CD8-positive, alpha-beta memory T cell (primary cell): ENCODE results near the gene TDRD9. TPM values are rescaled to one million over a fixed set of nuclear protein-coding genes. Genes with fewer than 3 reads are reported as not detected.

Source experiments
- CTCF ChIA-PET: fragments of 350-600 bp; sonication (Branson Sonifier 250); formaldehyde crosslinking; loops from one replicate; lab custom pipeline; 2021; ENCODE audit warnings: antibody characterized with exemption; lab: Charles Lee
- POLR2A ChIA-PET: fragments of 350-600 bp; sonication (Branson Sonifier 250); formaldehyde crosslinking; loops from one replicate; lab custom pipeline; 2021; ENCODE audit warnings: antibody characterized with exemption; lab: Charles Lee
- DNase-seq, 5 donors: peaks; one replicate each; pipeline versions ENCODE4 v3.0.0 to v3.0.0-alpha.2; 2020 to 2022; ENCODE audit warnings: mixed read lengths in 1 of 5
- H3K27ac ChIP-seq: one replicate; pipeline ENCODE4 v1.7.0; 2013; ENCODE audit warnings: low read depth, mild to moderate bottlenecking, low read length, moderate library complexity
- H3K27me3 ChIP-seq: 2 replicates; pipeline ENCODE4 v1.7.0; 2013; ENCODE audit warnings: low read length, mild to moderate bottlenecking; ENCODE audit not compliant: insufficient read depth, poor library complexity, severe bottlenecking
- H3K36me3 ChIP-seq: 2 replicates; pipeline ENCODE4 v1.7.0; 2013; ENCODE audit warnings: mild to moderate bottlenecking, low read length, moderate library complexity; ENCODE audit not compliant: insufficient read depth
- H3K4me1 ChIP-seq: 2 replicates; pipeline ENCODE4 v1.7.0; 2013; ENCODE audit warnings: mild to moderate bottlenecking, low read length, moderate library complexity; ENCODE audit not compliant: insufficient read depth
- H3K4me3 ChIP-seq: 2 replicates; pipeline ENCODE4 v1.7.0; 2013; ENCODE audit warnings: mild to moderate bottlenecking, low read length
- H3K9me3 ChIP-seq: 2 replicates; pipeline ENCODE4 v1.7.0; 2013; ENCODE audit warnings: mild to moderate bottlenecking, low read length
- H3K27ac Mint-ChIP-seq, 8 donors: one replicate each; pipeline ENCODE4 v1.8.0; 2020 to 2021; ENCODE audit warnings: mixed read lengths in 8 of 8, mild to moderate bottlenecking in 6 of 8, inconsistent platforms in 3 of 8, moderate library complexity in 3 of 8
- H3K27me3 Mint-ChIP-seq, 2 donors: one replicate each; pipeline ENCODE4 v1.8.0; 2020 to 2021; ENCODE audit warnings: mixed read lengths in 2 of 2, mild to moderate bottlenecking in 1 of 2, moderate library complexity in 1 of 2
- H3K36me3 Mint-ChIP-seq, 3 donors: one replicate each; pipeline ENCODE4 v1.8.0; 2020 to 2021; ENCODE audit warnings: mixed read lengths in 3 of 3, inconsistent platforms in 1 of 3, mild to moderate bottlenecking in 1 of 3
- H3K4me1 Mint-ChIP-seq, 3 donors: one replicate each; pipeline ENCODE4 v1.8.0; 2020 to 2021; ENCODE audit warnings: mixed read lengths in 3 of 3, inconsistent platforms in 1 of 3, mild to moderate bottlenecking in 1 of 3
- H3K4me3 Mint-ChIP-seq, 7 donors: one replicate each; pipeline ENCODE4 v1.8.0; 2020 to 2021; ENCODE audit warnings: mixed read lengths in 7 of 7, mild to moderate bottlenecking in 6 of 7, moderate library complexity in 4 of 7, inconsistent platforms in 2 of 7
- H3K9me3 Mint-ChIP-seq, 5 donors: one replicate each; pipeline ENCODE4 v1.8.0; 2020 to 2022; ENCODE audit warnings: mixed read lengths in 5 of 5, mild to moderate bottlenecking in 3 of 5, moderate library complexity in 2 of 5, inconsistent platforms in 1 of 5
- polyA plus RNA-seq: library from polyadenylated mRNA; unstranded; fragments of 300-500 nt; fragmentation: Illumina TruSeq; gene quantifications from one replicate; pipeline ENCODE4 v1.2.3, GENCODE V29; 2021
- total RNA-seq, 2 experiments: library from RNA; stranded (reverse); gene quantifications; one replicate each; pipeline ENCODE4 v1.2.3, GENCODE V29; 2021

TDRD9 gene
- total and polyA plus RNA-seq, 3 experiments from 2014 or later = 0.44 to 1.3 (median 0.46) TPM

GRCh38 chr14:104091927-104092771 lies 163.9 kb downstream of the TDRD9 start:
- Mint-ChIP-seq H3K27ac (no peak overlapping the region), H3K27me3 (peaks cover 2 to 10% of the 10 kb centered on the region in 2 donors), H3K4me3 (no peak overlapping the region), H3K9me3 (no peaks in the 10 kb centered on the region), H3K4me1 (peaks cover 5 to 6% (median 5%) of the 10 kb centered on the region in 3 donors), H3K36me3 (no peaks in the 10 kb centered on the region)
- POLR2A ChIA-PET = no interaction called here
- no peaks in the 10 kb centered on the region for H3K27me3 ChIP-seq
- no peaks in the 10 kb centered on the region for H3K9me3 ChIP-seq
- CTCF ChIA-PET = no interaction called here
- no peaks in the 10 kb centered on the region for H3K36me3 ChIP-seq
- H3K4me3 ChIP-seq = no peak overlapping the region
- no peaks in the 10 kb centered on the region for H3K4me1 ChIP-seq
- DNase-seq = peak in 1 of 5 donors; percentile 46
- H3K27ac ChIP-seq = no peak overlapping the region

DNA sequence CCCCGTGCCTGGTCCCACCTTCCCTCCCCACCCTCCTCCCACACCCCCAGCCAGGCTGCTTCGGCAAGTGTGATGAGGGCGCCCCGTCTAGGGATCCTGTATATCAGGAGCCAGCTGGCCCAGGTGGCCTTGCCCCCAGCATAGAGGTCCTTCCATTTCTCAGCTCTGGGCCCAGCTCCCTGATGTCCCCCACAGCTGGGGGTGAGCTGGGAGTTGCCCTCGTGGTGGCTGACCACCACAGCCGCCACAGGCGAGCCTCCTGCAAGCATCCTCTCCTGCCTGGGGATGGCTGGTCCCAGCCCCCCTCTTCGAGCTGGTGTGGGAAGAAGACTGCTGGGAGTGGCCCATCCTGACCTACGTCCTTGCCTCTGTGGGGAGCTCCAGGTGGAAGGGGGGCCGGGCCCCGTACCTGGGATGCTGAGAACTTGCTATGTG lies 164.7 kb downstream of the TDRD9 start:
- no peaks in the 10 kb centered on the region for H3K27me3 ChIP-seq
- no peak overlapping the region for H3K27ac ChIP-seq
- DNase-seq = no peak
- ChIA-PET CTCF (interaction anchor here (0.6 to 1.0 kb wide), 2 partner anchors 306 to 471 kb away, joined by 3 to 4 read pairs; no protein-coding TSS in a partner anchor), POLR2A (no interaction called here)
- no peaks in the 10 kb centered on the region for H3K4me1 ChIP-seq
- no peaks in the 10 kb centered on the region for H3K9me3 ChIP-seq
- no peak overlapping the region for H3K4me3 ChIP-seq
- Mint-ChIP-seq H3K36me3 (no peaks in the 10 kb centered on the region), H3K27ac (no peak overlapping the region), H3K4me3 (no peak overlapping the region), H3K9me3 (no peaks in the 10 kb centered on the region), H3K27me3 (peaks cover 0 to 8% of the 10 kb centered on the region in 2 donors), H3K4me1 (peaks cover 5 to 6% (median 5%) of the 10 kb centered on the region in 3 donors)
- no peaks in the 10 kb centered on the region for H3K36me3 ChIP-seq

DNA sequence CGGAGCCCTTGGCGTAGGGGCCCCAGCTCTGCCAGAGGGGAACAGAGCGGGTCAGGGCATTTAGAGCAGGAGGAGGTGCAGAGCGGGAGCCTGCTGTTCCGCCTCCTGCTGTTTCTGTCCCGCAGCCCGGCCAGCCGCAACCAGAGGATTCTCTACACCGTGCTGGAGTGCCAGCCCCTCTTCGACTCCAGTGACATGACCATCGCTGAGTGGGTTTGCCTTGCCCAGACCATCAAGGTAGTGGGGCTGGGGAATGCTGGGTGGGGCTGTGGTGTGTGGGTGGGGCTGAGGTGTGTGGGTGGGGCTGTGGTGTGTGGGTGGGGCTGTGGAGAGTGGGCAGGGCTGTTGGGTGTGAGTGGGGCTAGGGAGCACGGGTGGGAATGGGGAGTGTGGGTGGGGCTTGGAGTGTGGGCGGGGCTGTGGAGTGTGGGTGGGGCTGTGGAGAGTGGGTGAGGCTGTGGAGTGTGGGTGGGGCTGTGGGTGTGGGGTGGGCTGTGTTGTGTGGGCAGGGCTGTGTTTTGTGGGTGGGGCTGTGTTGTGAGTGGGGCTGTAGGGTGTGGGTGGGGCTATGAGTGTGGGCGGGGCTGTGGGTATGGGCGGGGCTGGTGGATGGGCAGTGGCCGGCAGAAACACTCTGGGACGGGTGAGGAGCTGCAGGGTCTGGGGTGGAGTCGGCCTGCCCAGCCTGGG lies 165.3 kb downstream of the TDRD9 start:
- H3K27me3 ChIP-seq = no peaks in the 10 kb centered on the region
- no peak overlapping the region for H3K27ac ChIP-seq
- ChIA-PET POLR2A (no interaction called here), CTCF (interaction anchor here (0.6 to 1.4 kb wide), 3 partner anchors 16 to 470 kb away, joined by 3 to 4 read pairs (median 4); no protein-coding TSS in a partner anchor)
- no peak overlapping the region for H3K4me3 ChIP-seq
- H3K9me3 ChIP-seq = no peaks in the 10 kb centered on the region
- H3K4me1 ChIP-seq = no peaks in the 10 kb centered on the region
- Mint-ChIP-seq H3K27me3 (peaks cover 0 to 8% of the 10 kb centered on the region in 2 donors), H3K4me1 (peaks cover 5 to 6% (median 5%) of the 10 kb centered on the region in 3 donors), H3K36me3 (no peaks in the 10 kb centered on the region), H3K4me3 (no peak overlapping the region), H3K27ac (no peak overlapping the region), H3K9me3 (no peaks in the 10 kb centered on the region)
- no peaks in the 10 kb centered on the region for H3K36me3 ChIP-seq
- DNase-seq = no peak

DNA sequence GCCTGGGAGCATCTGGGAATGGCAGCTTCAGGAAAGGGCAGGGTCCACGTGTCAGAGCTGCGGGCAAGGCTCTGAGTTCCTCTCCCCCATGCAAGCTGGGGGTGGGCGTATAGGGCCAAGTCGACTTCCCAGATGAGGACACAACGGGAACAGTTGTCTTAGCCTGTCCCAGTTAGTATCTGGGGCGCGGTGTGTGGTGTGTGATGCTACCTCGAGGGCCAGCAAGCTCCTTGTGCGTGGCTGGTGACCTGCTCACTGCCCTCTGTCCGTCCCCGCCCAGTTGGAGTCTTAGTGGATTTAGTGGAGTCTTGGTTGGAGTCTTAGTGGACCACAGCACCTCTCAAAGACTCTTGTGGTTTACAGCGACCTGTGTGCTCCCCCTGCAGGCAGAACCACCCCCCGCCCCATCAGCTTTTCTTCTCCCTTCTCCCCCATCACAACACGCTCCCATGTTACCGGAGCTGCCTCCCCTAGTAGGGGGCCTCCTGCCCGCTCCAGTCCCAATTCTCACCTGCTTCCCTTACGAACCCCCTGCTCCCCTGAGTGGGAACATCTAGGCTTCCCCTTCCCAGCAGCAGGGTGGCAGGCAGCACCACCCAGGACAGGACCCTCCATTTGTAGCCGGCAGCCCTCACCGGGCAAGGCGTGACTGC lies 165.9 kb downstream of the TDRD9 start:
- ChIA-PET CTCF (interaction anchor here (1.4 kb wide), 1 partner anchor 16 kb away, joined by 4 read pairs; no protein-coding TSS in a partner anchor), POLR2A (no interaction called here)
- peaks cover 0 to 8% of the 10 kb centered on the region in 2 donors for H3K27me3 Mint-ChIP-seq
- H3K27ac ChIP-seq = no peak overlapping the region
- no peaks in the 10 kb centered on the region for H3K4me1 ChIP-seq
- no peak overlapping the region for H3K27ac Mint-ChIP-seq
- H3K27me3 ChIP-seq = no peaks in the 10 kb centered on the region
- no peaks in the 10 kb centered on the region for H3K36me3 ChIP-seq
- no peak for DNase-seq
- H3K36me3 Mint-ChIP-seq = no peaks in the 10 kb centered on the region
- H3K4me3 Mint-ChIP-seq = no peak overlapping the region
- H3K9me3 Mint-ChIP-seq = no peaks in the 10 kb centered on the region
- no peaks in the 10 kb centered on the region for H3K9me3 ChIP-seq
- peaks cover 5 to 6% (median 5%) of the 10 kb centered on the region in 3 donors for H3K4me1 Mint-ChIP-seq
- H3K4me3 ChIP-seq = no peak overlapping the region

DNA sequence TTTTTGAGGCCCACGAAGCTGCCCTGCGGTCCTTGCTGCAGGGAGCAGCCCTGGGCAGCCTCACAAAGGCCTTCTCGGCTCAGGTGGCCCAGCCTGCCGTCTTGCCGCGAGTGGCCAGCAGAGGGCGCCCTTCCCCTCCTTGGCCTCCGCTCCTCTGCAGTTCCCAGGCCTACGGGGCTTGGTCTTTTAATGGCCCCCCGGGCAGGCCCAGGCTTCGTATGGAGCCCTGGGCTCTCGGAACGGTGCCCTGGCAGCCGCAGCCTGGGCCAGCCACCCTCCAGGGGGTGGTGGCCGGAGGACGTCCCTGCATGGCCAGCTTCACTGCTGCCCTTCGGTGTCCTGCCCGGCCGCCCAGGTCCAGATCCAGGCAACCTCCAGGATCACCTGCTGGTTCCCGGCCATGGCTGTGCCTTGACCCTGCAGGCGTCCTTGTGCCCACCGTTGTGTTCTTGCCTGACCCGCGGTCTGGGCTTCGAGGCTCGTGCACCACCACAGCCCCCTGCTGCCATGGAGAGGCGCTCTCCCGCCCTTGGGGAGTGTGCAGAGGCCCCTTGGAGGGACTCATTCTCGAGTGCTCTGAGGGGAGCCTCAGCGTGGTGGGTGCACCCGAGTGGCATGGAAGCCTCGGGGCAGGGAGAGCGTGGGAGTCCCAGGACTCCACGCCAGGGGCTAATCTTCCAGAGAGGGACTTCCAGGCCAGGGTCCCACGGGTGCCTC lies 166.6 kb downstream of the TDRD9 start:
- H3K4me1 ChIP-seq = no peaks in the 10 kb centered on the region
- H3K36me3 ChIP-seq = no peaks in the 10 kb centered on the region
- H3K9me3 ChIP-seq = no peaks in the 10 kb centered on the region
- Mint-ChIP-seq H3K36me3 (no peaks in the 10 kb centered on the region), H3K27ac (no peak overlapping the region), H3K4me3 (no peak overlapping the region), H3K9me3 (no peaks in the 10 kb centered on the region), H3K27me3 (peaks cover 0 to 8% of the 10 kb centered on the region in 2 donors), H3K4me1 (peaks cover 5 to 6% (median 5%) of the 10 kb centered on the region in 3 donors)
- POLR2A ChIA-PET = no interaction called here
- no peaks in the 10 kb centered on the region for H3K27me3 ChIP-seq
- H3K27ac ChIP-seq = no peak overlapping the region
- DNase-seq = peak; percentile 47 to 73 (median 61)
- CTCF ChIA-PET = interaction anchor here (1.4 kb wide), 1 partner anchor 17 kb away, joined by 4 read pairs; no protein-coding TSS in a partner anchor
- H3K4me3 ChIP-seq = no peak overlapping the region

DNA sequence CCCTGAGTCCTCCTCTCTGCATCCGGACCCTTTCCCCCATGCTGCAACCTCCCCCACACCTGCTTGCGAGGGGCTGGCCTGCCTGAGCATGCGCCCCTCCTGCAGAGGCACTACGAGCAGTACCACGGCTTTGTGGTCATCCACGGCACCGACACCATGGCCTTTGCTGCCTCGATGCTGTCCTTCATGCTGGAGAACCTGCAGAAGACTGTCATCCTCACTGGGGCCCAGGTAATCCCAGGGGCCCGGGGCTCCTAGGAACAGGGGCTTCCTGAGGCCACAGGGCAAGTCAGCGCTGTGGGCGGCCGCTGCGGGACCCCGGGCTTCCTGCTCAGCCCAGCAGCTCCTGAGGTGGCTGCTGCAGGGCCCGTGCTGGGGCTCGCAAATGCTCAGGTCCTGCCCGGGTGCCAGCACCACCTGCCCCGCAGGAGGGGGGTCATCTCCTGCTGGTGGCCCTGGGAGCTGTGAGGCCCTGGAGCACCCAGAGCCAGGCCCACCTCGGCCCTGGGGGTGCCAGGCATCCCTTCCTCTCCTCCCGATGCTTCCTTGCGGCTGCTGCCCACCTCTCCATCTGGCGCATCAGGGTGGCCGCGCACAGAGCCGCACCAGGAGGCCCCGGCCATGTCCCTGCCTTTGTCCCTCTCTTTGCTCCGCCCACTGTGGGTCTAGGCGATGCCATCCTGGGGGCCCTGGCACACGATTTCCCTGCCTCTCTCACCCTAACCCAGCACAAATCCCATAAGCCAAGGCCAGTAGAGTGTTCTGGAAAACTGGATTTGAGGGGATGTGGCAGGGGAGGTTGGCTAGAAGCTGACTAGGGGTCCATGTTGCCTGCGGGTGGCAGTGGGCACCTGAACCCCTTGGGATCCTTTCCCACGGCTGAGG lies 167.4 kb downstream of the TDRD9 start:
- H3K4me3 Mint-ChIP-seq = no peak overlapping the region
- POLR2A ChIA-PET = no interaction called here

DNA sequence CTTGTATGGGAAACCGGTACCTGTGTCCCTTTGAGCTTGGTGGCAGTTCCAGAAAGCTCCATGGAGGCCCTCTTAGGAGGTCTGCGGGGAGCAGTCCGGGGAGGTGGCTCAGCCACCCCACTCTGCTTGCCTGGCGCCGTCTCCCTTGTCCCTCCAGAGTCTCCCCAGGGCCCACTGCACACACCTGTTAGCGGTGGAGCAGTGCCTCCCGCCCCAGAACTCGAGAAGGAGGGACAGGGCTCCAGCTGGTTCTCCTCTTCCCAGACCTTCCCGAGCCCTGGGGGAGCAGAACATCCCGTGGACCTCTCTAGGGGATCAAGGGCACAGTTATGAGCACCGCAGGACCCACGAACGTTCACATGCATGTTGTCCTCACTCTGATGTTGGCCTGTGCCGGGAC lies 168.1 kb downstream of the TDRD9 start:
- H3K27me3 Mint-ChIP-seq = peaks cover 0 to 8% of the 10 kb centered on the region in 2 donors
- H3K36me3 ChIP-seq = no peaks in the 10 kb centered on the region
- no peaks in the 10 kb centered on the region for H3K27me3 ChIP-seq
- no peak overlapping the region for H3K27ac ChIP-seq
- H3K4me3 Mint-ChIP-seq = no peak overlapping the region
- H3K27ac Mint-ChIP-seq = no peak overlapping the region
- peaks cover 5 to 6% (median 5%) of the 10 kb centered on the region in 3 donors for H3K4me1 Mint-ChIP-seq
- H3K36me3 Mint-ChIP-seq = no peaks in the 10 kb centered on the region
- H3K4me1 ChIP-seq = no peaks in the 10 kb centered on the region
- DNase-seq = no peak
- H3K9me3 ChIP-seq = no peaks in the 10 kb centered on the region
- CTCF ChIA-PET = interaction anchor here (1.0 kb wide), 1 partner anchor 19 kb away, joined by 3 read pairs; no protein-coding TSS in a partner anchor
- no peaks in the 10 kb centered on the region for H3K9me3 Mint-ChIP-seq
- POLR2A ChIA-PET = no interaction called here
- no peak overlapping the region for H3K4me3 ChIP-seq

More for the DNA sequence above, 167.4 kb downstream of the TDRD9 start:
- peaks cover 5 to 6% (median 5%) of the 10 kb centered on the region in 3 donors for H3K4me1 Mint-ChIP-seq
- H3K27ac ChIP-seq = no peak overlapping the region
- peaks cover 0 to 8% of the 10 kb centered on the region in 2 donors for H3K27me3 Mint-ChIP-seq
- CTCF ChIA-PET = interaction anchor here (1.0 kb wide), 1 partner anchor 18 kb away, joined by 3 read pairs; no protein-coding TSS in a partner anchor
- H3K9me3 ChIP-seq = no peaks in the 10 kb centered on the region
- no peaks in the 10 kb centered on the region for H3K27me3 ChIP-seq
- H3K36me3 Mint-ChIP-seq = no peaks in the 10 kb centered on the region
- no peaks in the 10 kb centered on the region for H3K4me1 ChIP-seq
- H3K4me3 ChIP-seq = no peak overlapping the region
- H3K9me3 Mint-ChIP-seq = no peaks in the 10 kb centered on the region
- no peak overlapping the region for H3K27ac Mint-ChIP-seq
- no peaks in the 10 kb centered on the region for H3K36me3 ChIP-seq
- peak in 1 of 5 donors; percentile 45 for DNase-seq
